ENCODE results near the gene SCN8A. TPM values are rescaled to one million over a fixed set of nuclear protein-coding genes. Genes with fewer than 3 reads are reported as not detected.
"Not testable (repeated sequence)": the region's sequence is repeated elsewhere in the genome, so short reads cannot be mapped to it uniquely, and the experiment has no call there.

Gene SCN8A
- total RNA-seq, 1 donor from 2014 or later: 0.53 TPM

- no peak for TF ChIP-seq CTCF (IDR thresholded peaks at IDR 0.05)
- H3K36me3 ChIP-seq: no peaks in the 10 kb centered on the region
- DNase-seq: no peak
- ATAC-seq: no peak
- no peak overlapping the region for H3K27ac ChIP-seq
- H3K4me3 ChIP-seq: no peak overlapping the region
- intact Hi-C loops (cut with DNase I): no loop called here
- H3K9me3 ChIP-seq: no peaks in the 10 kb centered on the region
- H3K27me3 ChIP-seq (ENCODE audit: low read depth): no peaks in the 10 kb centered on the region
- no peaks in the 10 kb centered on the region for H3K4me1 ChIP-seq
Observed at GRCh38 chr12:51792417-51792816, 201.4 kb downstream of the SCN8A start.

GRCh38 chr12:51793201-51793600 is 202.2 kb downstream of the SCN8A start:
- H3K9me3 ChIP-seq: no peaks in the 10 kb centered on the region
- no peaks in the 10 kb centered on the region for H3K4me1 ChIP-seq
- ATAC-seq: no peak
- intact Hi-C loops (cut with DNase I): no loop called here
- no peak for DNase-seq
- no peaks in the 10 kb centered on the region for H3K36me3 ChIP-seq
- H3K27ac ChIP-seq: no peak overlapping the region
- no peak overlapping the region for H3K4me3 ChIP-seq
- H3K27me3 ChIP-seq (ENCODE audit: low read depth): no peaks in the 10 kb centered on the region
- TF ChIP-seq CTCF (IDR thresholded peaks at IDR 0.05): no peak

GRCh38 chr12:51797301-51797700 is 206.3 kb downstream of the SCN8A start:
- no peak for TF ChIP-seq CTCF (IDR thresholded peaks at IDR 0.05)
- Histone ChIP-seq H3K27me3 (ENCODE audit: low read depth) (no peaks in the 10 kb centered on the region), H3K4me3 (no peak overlapping the region), H3K36me3 (no peaks in the 10 kb centered on the region), H3K4me1 (no peaks in the 10 kb centered on the region), H3K9me3 (no peaks in the 10 kb centered on the region), H3K27ac (no peak overlapping the region)
- DNase-seq: no peak
- intact Hi-C loops (cut with DNase I): no loop called here
- no peak for ATAC-seq

- H3K27me3 ChIP-seq (ENCODE audit: low read depth); DNase-seq; ATAC-seq; H3K4me3 ChIP-seq; H3K27ac ChIP-seq; H3K9me3 ChIP-seq; intact Hi-C loops (cut with DNase I); H3K36me3 ChIP-seq; H3K4me1 ChIP-seq: not testable (repeated sequence)
Observed at GRCh38 chr12:51798051-51798450, 207.0 kb downstream of the SCN8A start.

- no peaks in the 10 kb centered on the region for H3K27me3 ChIP-seq (ENCODE audit: low read depth)
- TF ChIP-seq CTCF (IDR thresholded peaks at IDR 0.05): no peak
- DNase-seq (no peak), ATAC-seq (no peak)
- H3K27ac ChIP-seq: no peak overlapping the region
- no peaks in the 10 kb centered on the region for H3K4me1 ChIP-seq
- intact Hi-C loops (cut with DNase I): no loop called here
- no peaks in the 10 kb centered on the region for H3K9me3 ChIP-seq
- no peak overlapping the region for H3K4me3 ChIP-seq
- H3K36me3 ChIP-seq: no peaks in the 10 kb centered on the region
Observed at GRCh38 chr12:51798501-51798900, 207.5 kb downstream of the SCN8A start.

GRCh38 chr12:51801027-51801426 is 210.0 kb downstream of the SCN8A start:
- ATAC-seq (no peak), DNase-seq (no peak)
- TF ChIP-seq CTCF (IDR thresholded peaks at IDR 0.05): no peak
- Histone ChIP-seq H3K36me3 (no peaks in the 10 kb centered on the region), H3K4me1 (no peaks in the 10 kb centered on the region), H3K4me3 (no peak overlapping the region), H3K9me3 (no peaks in the 10 kb centered on the region), H3K27me3 (ENCODE audit: low read depth) (no peaks in the 10 kb centered on the region), H3K27ac (no peak overlapping the region)
- intact Hi-C loops (cut with DNase I): no loop called here

Measured in lower lobe of right lung (tissue), 2 donors.